Osteoblast (primary cell): ENCODE results near the gene POLR2A. TPM values are rescaled to one million over a fixed set of nuclear protein-coding genes. Genes with fewer than 3 reads are reported as not detected.

Experiments used
- DNase-seq: peaks from one replicate; pipeline ENCODE4 v3.0.0; 2011; ENCODE audit warnings: low spot score, mixed read lengths; ENCODE audit not compliant: insufficient read length; ENCODE audit errors: missing footprints
- H2AFZ ChIP-seq: 2 replicates; pipeline ENCODE4 v1.6.0; 2011; ENCODE audit warnings: mild to moderate bottlenecking, low read length
- H3K27ac ChIP-seq: 2 replicates; pipeline ENCODE4 v1.5.1; 2011; ENCODE audit warnings: mild to moderate bottlenecking, low read depth, low read length, moderate library complexity
- H3K27me3 ChIP-seq: 2 replicates; pipeline ENCODE4 v1.6.0; 2012; ENCODE audit warnings: mild to moderate bottlenecking, control low read depth, inconsistent platforms, low read length, moderate library complexity; ENCODE audit not compliant: insufficient read depth
- H3K36me3 ChIP-seq: 2 replicates; pipeline ENCODE4 v1.5.1; 2011; ENCODE audit warnings: mild to moderate bottlenecking, low read length, control low read depth, moderate library complexity; ENCODE audit not compliant: insufficient read depth
- H3K4me1 ChIP-seq: 2 replicates; pipeline ENCODE4 v1.5.1; 2011; ENCODE audit warnings: mild to moderate bottlenecking, low read length, control low read depth, moderate library complexity; ENCODE audit not compliant: insufficient read depth
- H3K4me2 ChIP-seq: 2 replicates; pipeline ENCODE4 v1.6.0; 2011; ENCODE audit warnings: mild to moderate bottlenecking, low read length; ENCODE audit not compliant: insufficient read depth
- H3K4me3 ChIP-seq: fragments of 200-600 bp; sonication (generic); 3 replicates; pipeline ENCODE4 v1.5.1; 2012; ENCODE audit warnings: mild to moderate bottlenecking, low read length, inconsistent platforms; ENCODE audit not compliant: insufficient read depth
- H3K79me2 ChIP-seq: 2 replicates; pipeline ENCODE4 v1.6.0; 2012; ENCODE audit warnings: mild to moderate bottlenecking, low read length, control low read depth, inconsistent platforms; ENCODE audit not compliant: insufficient read depth
- H3K9me3 ChIP-seq: 2 replicates; pipeline ENCODE4 v1.5.1; 2011; ENCODE audit warnings: low read depth, low read length, control low read depth
- H4K20me1 ChIP-seq: 2 replicates; pipeline ENCODE4 v1.6.0; 2012; ENCODE audit warnings: mild to moderate bottlenecking, low read length, control low read depth; ENCODE audit not compliant: insufficient read depth
- total RNA-seq: library from RNA; depleted of rRNA; stranded (reverse); fragments of >200 nt; gene quantifications from 2 replicates; pipeline ENCODE4 v1.2.3, GENCODE V29; 2012
- TF ChIP-seq, protein P1 (sequence below): IDR thresholded peaks from 2 replicates; pipeline ENCODE4 v1.5.1; 2011; ENCODE audit warnings: mild to moderate bottlenecking, low read depth, low read length, moderate library complexity; ENCODE audit errors: extremely low read depth

POLR2A gene
- total RNA-seq, 1 donor, result 95.9 TPM

GRCh38 chr17:7523033-7523432 is 38.9 kb downstream of the POLR2A start:
- TF ChIP-seq, protein P1, sequence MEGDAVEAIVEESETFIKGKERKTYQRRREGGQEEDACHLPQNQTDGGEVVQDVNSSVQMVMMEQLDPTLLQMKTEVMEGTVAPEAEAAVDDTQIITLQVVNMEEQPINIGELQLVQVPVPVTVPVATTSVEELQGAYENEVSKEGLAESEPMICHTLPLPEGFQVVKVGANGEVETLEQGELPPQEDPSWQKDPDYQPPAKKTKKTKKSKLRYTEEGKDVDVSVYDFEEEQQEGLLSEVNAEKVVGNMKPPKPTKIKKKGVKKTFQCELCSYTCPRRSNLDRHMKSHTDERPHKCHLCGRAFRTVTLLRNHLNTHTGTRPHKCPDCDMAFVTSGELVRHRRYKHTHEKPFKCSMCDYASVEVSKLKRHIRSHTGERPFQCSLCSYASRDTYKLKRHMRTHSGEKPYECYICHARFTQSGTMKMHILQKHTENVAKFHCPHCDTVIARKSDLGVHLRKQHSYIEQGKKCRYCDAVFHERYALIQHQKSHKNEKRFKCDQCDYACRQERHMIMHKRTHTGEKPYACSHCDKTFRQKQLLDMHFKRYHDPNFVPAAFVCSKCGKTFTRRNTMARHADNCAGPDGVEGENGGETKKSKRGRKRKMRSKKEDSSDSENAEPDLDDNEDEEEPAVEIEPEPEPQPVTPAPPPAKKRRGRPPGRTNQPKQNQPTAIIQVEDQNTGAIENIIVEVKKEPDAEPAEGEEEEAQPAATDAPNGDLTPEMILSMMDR, result peak; percentile 39
- Histone ChIP-seq H3K27ac (no peak overlapping the region), H4K20me1 (no peaks in the 10 kb centered on the region), H3K27me3 (no peaks in the 10 kb centered on the region), H3K36me3 (no peaks in the 10 kb centered on the region), H3K79me2 (no peaks in the 10 kb centered on the region), H3K4me3 (no peak overlapping the region), H3K4me1 (no peaks in the 10 kb centered on the region), H3K4me2 (no peak overlapping the region), H3K9me3 (peaks cover 2% of the 10 kb centered on the region), H2AFZ (no peak overlapping the region)
- DNase-seq, result peak; percentile 41

DNA sequence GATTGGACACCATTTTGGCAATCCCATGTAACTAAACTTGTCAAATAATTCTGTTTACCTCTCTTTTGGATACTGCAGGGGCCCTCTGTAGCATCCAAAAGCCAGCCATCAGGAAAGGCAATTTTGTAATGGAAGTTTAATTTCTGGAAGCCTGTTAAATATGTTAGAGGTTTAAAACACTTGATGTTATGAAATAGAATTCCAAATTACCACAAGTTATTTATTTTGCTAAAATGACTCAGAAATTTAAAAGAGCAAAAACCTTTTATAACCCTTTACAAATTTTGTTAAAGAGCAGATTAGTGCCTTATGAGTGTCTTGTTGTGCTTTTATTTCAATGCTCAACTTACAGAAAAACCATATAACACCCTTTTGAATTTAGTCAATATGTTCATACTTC is 44.7 kb downstream of the POLR2A start:
- H3K27ac ChIP-seq, result no peak overlapping the region
- no peaks in the 10 kb centered on the region for H3K27me3 ChIP-seq
- H4K20me1 ChIP-seq, result no peaks in the 10 kb centered on the region
- H2AFZ ChIP-seq, result no peak overlapping the region
- TF ChIP-seq, protein P1, result no peak
- H3K4me1 ChIP-seq, result no peaks in the 10 kb centered on the region
- no peak overlapping the region for H3K4me2 ChIP-seq
- H3K4me3 ChIP-seq, result no peak overlapping the region
- H3K9me3 ChIP-seq, result peaks cover 3% of the 10 kb centered on the region
- H3K36me3 ChIP-seq, result no peaks in the 10 kb centered on the region
- DNase-seq, result no peak
- no peaks in the 10 kb centered on the region for H3K79me2 ChIP-seq

- DNase-seq, result no peak
- H3K79me2 ChIP-seq, result no peaks in the 10 kb centered on the region
- TF ChIP-seq, protein P1, result no peak
- peaks cover 3% of the 10 kb centered on the region for H3K9me3 ChIP-seq
- H3K27me3 ChIP-seq, result no peaks in the 10 kb centered on the region
- no peak overlapping the region for H3K4me3 ChIP-seq
- H3K4me2 ChIP-seq, result no peak overlapping the region
- no peaks in the 10 kb centered on the region for H3K36me3 ChIP-seq
- no peaks in the 10 kb centered on the region for H3K4me1 ChIP-seq
- H4K20me1 ChIP-seq, result no peaks in the 10 kb centered on the region
- no peak overlapping the region for H2AFZ ChIP-seq
- no peak overlapping the region for H3K27ac ChIP-seq
These were observed 46.1 kb downstream of the POLR2A start for GRCh38 chr17:7530023-7530900.

DNA sequence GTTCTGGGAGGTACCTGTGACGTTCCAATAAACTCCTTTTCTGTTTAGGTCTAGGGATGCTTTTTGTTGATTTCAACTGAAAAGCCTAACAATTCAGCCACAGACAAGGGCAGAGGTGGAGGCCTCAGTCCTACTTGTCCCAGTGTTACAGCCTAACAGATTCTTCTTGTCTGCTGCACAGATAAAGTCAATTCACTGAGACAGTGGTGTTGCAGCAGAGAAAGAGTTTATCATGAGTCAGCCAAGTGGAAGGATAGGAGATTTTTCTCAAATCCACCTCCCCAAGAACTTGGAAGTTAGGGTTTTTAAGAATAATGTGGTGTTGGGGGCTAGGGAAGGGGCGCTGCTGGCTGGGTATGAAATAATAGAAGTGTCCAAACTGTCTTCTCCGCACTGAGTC is 53.9 kb downstream of the POLR2A start:
- Histone ChIP-seq H4K20me1 (no peaks in the 10 kb centered on the region), H3K79me2 (no peaks in the 10 kb centered on the region), H3K9me3 (peaks cover 10% of the 10 kb centered on the region), H3K36me3 (no peaks in the 10 kb centered on the region), H3K4me3 (no peak overlapping the region), H2AFZ (no peak overlapping the region), H3K4me1 (peaks cover 3% of the 10 kb centered on the region), H3K27ac (no peak overlapping the region), H3K4me2 (no peak overlapping the region), H3K27me3 (peaks cover 5% of the 10 kb centered on the region)
- TF ChIP-seq, protein P1, result no peak
- no peak for DNase-seq
